Mesodermal cell (in vitro differentiated cells): ENCODE measurements around the gene HLA-F.

Source experiments
- H3K27ac ChIP-seq: 2 replicates; pipeline ENCODE4 v1.7.0; 2013; ENCODE audit warnings: mild to moderate bottlenecking, low read depth, low read length, moderate library complexity; ENCODE audit not compliant: severe bottlenecking
- H3K36me3 ChIP-seq: 2 replicates; pipeline ENCODE4 v1.7.1; 2013; ENCODE audit warnings: mild to moderate bottlenecking, low read length, moderate library complexity; ENCODE audit not compliant: control insufficient read depth, insufficient read depth
- H3K4me1 ChIP-seq: one replicate; pipeline ENCODE4 v1.7.1; 2013; ENCODE audit warnings: mild to moderate bottlenecking, low read length; ENCODE audit not compliant: insufficient read depth, control insufficient read depth, poor library complexity, severe bottlenecking
- H3K4me3 ChIP-seq: 2 replicates; pipeline ENCODE4 v1.7.0; 2013; ENCODE audit warnings: low read length, control low read depth, mild to moderate bottlenecking; ENCODE audit not compliant: insufficient read depth, poor library complexity, severe bottlenecking; ENCODE audit errors: extremely low read depth
- H3K9me3 ChIP-seq: 2 replicates; pipeline ENCODE4 v1.7.1; 2013; ENCODE audit warnings: mild to moderate bottlenecking, low read length, moderate library complexity; ENCODE audit not compliant: control insufficient read depth
- WGBS, 2 experiments: methylation state at CpG; one replicate each; pipeline ENCODE4 v1.1.5; 2013; ENCODE audit warnings: missing lambda C conversion rate in 2 of 2; ENCODE audit not compliant: insufficient coverage in 2 of 2; 5-methylcytosine and 5-hydroxymethylcytosine counted together

Gene HLA-F

DNA sequence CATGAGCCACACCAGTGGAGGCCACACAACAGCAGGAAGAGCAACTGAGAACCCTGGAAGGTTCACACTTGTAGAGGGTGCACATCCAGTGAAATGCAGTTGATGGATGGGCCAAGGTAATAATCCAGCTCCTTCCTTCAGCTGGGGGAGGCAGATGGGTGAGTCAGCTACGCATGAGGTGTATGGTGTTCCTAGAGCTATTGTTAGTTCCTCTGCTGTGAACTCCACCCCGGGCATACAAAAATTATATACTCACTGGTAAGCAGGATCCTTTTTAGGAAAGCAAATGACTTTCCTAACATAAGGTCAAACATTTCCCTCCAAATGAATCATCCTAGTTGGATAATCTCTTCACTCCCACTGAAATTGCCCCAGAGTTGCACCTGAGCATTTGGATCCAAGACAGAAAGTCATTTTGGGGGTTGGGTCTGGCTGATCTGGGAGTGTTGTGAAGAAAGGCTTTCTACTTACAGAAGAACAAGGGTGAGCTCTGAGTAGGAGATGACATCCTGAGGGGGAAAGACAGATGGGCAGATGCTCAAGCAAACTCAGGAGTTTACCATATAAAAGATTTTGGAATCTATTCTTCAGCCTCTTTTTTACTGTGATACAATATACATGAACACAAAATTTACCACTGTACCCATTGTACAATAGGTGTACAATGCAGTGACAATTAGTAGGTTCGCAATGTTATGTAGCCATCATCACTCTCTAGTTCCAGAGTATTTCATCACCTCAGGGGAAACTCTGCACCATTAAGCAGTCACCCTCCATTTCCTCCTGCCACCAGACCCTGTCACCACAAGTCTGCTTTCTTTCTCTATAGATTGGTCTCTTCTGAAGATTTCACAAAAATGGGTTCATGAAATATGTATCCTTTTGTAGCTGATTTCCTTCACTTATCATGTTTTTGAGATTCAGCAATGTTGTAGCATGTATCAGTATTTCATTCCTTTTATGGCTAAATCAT is 11.1 kb downstream of the HLA-F start:
- Histone ChIP-seq H3K27ac (no peak overlapping the region), H3K36me3 (no peaks in the 10 kb centered on the region), H3K4me3 (no peak overlapping the region), H3K9me3 (no peaks in the 10 kb centered on the region), H3K4me1 (no peaks in the 10 kb centered on the region)
- WGBS, 2 experiments, result 67% methylated on average over 1 of the region's 3 CpGs; no CpG with 5 or more reads in 1 of the 2 experiments

DNA sequence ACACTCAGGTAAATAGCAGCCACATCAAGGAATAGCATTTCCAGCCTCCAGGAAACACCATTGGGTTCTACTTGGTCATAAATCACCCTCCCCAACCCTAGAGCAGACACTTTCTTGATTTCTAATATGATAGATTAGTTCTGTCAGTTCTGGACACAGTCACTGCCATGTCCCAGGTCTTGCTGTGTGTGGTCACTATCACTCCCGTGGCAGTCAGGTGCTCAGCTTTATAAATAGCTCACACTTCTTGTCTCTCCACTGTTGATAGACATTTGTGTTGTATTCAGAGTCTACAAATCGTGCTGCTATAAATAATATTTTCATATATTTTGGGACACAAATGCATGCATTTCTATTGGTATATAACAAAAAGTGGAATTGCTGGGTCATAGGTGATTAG is 13.3 kb downstream of the HLA-F start:
- Histone ChIP-seq H3K4me3 (no peak overlapping the region), H3K4me1 (no peaks in the 10 kb centered on the region), H3K27ac (no peak overlapping the region), H3K9me3 (no peaks in the 10 kb centered on the region), H3K36me3 (no peaks in the 10 kb centered on the region)
- no CpG with 5 or more reads among the region's 2 CpGs for WGBS, 2 experiments

DNA sequence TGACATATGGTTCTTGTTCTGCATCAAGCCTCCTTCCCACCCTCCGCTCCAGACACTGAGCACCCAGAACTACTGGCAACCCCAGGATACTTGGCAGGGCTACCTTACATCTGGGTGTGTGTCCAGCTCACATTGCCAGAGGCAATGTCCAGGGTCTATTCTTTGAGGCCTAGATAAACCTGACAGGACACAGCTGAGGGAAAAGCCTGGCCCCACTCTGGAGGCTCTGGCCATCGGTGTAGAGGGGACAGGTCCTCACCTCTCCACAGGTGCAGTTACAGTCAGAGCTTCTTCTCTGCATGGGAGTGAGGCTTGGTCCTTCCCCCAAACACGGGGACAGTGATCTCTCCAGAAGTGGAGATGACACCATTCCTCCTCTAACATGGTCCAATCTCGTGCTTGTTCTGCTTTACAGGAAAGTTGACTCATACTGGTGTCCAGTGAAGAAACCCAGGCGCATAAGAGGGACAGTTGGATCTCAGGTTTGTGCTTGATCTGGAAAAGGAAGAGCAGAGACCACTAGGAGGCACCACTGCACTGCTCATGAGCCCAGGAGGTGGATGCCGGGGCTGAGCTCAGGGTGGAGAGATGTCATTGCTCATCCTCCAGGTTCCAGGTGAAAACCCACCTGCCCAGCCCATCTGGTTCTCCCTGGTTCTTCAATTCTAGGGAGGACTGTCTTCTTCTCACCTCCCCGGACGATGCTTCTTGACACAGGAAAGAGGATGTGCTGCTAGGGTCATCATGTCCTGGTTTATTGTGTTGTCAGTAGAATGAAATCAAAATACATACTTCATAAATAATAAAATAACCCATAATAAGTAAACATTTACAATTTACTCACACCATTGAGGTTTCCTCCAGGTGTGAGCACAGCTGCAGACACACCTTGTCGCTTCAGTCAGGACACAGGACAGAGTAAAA is 14.7 kb downstream of the HLA-F start:
- Histone ChIP-seq H3K4me3 (no peak overlapping the region), H3K9me3 (no peaks in the 10 kb centered on the region), H3K27ac (no peak overlapping the region), H3K36me3 (no peaks in the 10 kb centered on the region), H3K4me1 (no peaks in the 10 kb centered on the region)
- 41 to 46% methylated on average over 4 to 7 of the region's 9 CpGs for WGBS, 2 experiments

DNA sequence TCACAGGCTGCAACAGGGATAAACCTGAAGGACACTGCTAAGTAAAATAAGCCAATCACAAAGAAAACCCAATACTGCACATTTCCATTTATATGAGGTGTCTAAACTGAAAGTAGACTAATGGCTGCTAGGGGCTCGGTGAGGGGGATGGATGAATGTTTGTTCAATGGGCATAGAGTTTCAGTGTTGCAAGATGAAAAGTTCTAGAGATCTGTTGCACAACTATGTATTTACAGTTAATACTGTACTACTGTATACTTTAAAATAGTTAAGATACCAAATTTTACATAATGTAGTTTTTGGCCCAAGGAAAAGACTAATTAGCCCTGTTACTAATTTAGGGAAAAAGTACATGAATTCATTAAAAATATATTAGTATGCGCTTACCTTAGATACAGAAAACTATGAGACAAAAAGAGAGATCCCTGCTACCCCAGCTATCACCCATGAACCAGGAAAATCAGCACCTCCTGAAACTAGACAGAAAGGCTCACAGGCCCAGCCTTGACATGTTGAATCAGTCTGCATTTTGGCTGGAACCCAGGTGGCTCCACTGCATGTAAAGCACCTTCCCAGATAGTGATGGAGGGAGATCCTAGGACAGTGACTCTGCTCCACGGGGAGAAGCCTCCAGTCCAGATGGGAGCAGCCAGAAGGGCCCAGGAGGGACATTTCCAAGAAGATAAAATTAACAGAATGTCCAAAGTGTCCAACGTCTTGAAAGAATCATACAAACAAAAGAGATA is 16.1 kb downstream of the HLA-F start:
- WGBS, 2 experiments, result 40% methylated on average over 1 of the region's 4 CpGs; no CpG with 5 or more reads in 1 of the 2 experiments
- H3K27ac ChIP-seq, result no peak overlapping the region
- H3K4me1 ChIP-seq, result no peaks in the 10 kb centered on the region
- no peaks in the 10 kb centered on the region for H3K36me3 ChIP-seq
- H3K9me3 ChIP-seq, result no peaks in the 10 kb centered on the region
- no peak overlapping the region for H3K4me3 ChIP-seq

DNA sequence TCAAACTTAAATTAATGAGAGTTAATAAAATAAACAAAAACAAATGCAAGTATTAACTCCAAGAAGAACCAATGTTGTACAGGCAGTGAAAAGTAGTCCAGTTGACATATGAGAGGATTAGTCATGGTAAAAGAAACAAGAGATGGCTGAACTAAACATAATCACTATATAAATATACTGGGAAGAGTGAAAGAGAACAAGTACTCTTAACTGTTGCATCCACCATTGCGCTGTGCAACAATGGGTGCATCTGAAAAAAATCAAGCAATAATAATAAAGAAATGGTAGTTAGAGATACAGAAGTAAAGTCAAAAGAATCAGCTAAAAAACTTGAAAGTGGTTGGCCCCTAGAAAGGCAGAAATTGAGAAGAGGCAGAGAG is 16.6 kb downstream of the HLA-F start:
- H3K36me3 ChIP-seq, result no peaks in the 10 kb centered on the region
- no peak overlapping the region for H3K4me3 ChIP-seq
- no peaks in the 10 kb centered on the region for H3K9me3 ChIP-seq
- no CpG with 5 or more reads among the region's 1 CpG for WGBS, 2 experiments
- H3K4me1 ChIP-seq, result no peaks in the 10 kb centered on the region
- no peak overlapping the region for H3K27ac ChIP-seq

DNA sequence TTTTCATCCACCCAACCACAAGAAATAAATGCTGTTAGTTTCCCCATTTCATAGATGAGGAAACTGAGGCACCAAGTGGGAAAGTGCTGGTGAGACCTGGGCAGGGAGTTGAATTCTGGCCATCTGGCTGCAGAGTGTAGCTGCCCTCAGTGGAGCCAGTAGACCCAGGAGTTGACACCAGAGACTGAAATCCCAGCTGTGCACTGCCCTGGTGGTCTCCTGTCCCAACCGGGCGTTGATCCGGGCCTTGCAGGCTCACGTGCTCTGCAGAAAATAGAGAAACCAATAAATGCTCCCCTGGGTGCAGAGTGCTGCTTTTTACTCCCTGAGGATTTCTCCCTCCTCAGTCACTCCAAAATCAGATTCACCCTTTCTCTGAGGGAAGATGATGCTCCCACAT is 18.4 kb downstream of the HLA-F start:
- Histone ChIP-seq H3K36me3 (no peaks in the 10 kb centered on the region), H3K9me3 (no peaks in the 10 kb centered on the region), H3K4me3 (no peak overlapping the region), H3K4me1 (no peaks in the 10 kb centered on the region), H3K27ac (no peak overlapping the region)
- 92 to 93% methylated on average over 3 to 4 of the region's 4 CpGs for WGBS, 2 experiments

DNA sequence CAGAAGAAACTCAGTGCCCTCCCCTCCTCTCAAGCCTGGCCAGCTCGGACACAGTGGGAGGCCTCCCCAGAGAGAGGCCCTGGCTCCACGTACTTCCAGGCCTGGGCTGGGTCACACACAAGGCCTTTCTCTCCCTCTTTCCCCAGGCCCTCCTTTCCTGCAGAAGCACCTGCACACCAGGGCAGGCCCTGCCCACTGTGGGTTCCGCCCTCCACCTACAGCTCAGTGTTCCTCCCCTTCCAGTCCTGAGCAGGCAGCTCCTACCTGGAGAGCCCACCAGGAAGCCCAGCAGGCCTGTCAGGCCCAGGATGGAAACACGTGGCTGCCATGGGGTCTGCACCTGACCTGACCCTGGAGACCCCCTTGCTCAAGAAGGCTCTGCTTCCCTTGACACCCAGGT is 18.9 kb downstream of the HLA-F start:
- no peaks in the 10 kb centered on the region for H3K9me3 ChIP-seq
- H3K4me1 ChIP-seq, result no peaks in the 10 kb centered on the region
- WGBS, 2 experiments, result 67 to 80% methylated on average over 2 of the region's 4 CpGs

DNA sequence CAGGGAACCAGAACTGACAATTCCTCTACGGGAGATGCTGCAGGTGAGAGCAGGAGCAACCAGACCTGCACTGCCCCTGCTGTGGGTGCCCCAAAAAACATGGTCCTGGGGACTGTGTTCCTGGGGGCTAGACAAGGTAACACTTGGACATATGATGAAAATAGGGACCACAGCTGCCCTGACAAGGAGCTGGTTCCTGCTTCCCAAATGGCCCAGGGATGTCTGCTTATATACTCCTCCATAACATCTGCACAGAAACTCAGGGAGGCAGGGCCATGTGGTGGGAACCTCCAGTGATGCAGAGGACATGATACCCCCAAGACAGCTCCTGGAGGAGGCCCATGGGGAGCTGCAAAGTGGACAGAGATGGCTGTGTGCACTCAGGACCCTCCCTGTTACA is 19.8 kb downstream of the HLA-F start:
- H3K9me3 ChIP-seq, result no peaks in the 10 kb centered on the region
- no peaks in the 10 kb centered on the region for H3K4me1 ChIP-seq
- H3K27ac ChIP-seq, result no peak overlapping the region
- no peak overlapping the region for H3K4me3 ChIP-seq
- 86% methylated on average over 1 of the region's 1 CpG; no CpG with 5 or more reads in 1 of the 2 experiments for WGBS, 2 experiments
- no peaks in the 10 kb centered on the region for H3K36me3 ChIP-seq

More for the DNA sequence above, 18.9 kb downstream of the HLA-F start:
- Histone ChIP-seq H3K27ac (no peak overlapping the region), H3K36me3 (no peaks in the 10 kb centered on the region), H3K4me3 (no peak overlapping the region)

DNA sequence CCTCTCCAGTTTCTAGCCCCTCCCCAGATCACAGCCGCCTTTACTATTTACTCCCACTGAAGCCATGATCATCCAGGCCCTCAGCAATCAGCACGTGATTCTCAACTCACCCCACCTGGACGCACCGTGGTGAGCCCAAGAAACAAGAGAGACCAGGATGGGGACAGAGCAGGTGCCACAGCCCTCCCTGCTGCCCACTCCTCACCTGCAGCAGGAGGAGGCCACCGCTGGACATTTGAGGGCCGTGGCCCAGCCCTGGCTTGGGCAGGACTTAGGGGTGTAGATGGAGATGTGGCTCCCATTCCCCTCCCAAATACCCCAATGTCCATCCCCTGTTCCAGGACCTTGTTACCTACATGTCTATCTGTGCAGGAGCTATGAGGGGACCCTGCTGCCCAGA is 20.3 kb downstream of the HLA-F start:
- no peaks in the 10 kb centered on the region for H3K36me3 ChIP-seq
- no peaks in the 10 kb centered on the region for H3K9me3 ChIP-seq
- H3K4me1 ChIP-seq, result no peaks in the 10 kb centered on the region
- no peak overlapping the region for H3K4me3 ChIP-seq
- no peak overlapping the region for H3K27ac ChIP-seq
- 100% methylated on average over 1 to 3 of the region's 6 CpGs for WGBS, 2 experiments

DNA sequence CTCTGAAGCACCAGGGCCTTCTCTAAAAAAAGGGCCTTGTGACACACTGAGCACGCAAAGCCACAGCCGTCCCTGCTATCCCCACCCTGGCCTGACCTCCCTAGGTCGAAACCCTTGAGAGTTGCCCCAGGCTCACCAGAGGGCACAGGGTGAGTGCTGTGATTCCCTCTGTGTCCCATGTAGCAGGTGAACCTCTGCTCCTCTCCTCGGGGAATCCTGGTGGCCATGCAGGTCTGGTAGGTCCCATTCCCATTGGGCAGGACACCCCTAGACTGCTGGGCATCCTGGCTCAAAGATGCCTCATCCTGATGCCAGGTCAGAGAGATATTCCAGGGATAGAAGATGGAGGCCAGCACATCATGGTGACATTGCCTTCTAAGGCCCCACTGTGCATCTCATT is 20.9 kb downstream of the HLA-F start:
- Histone ChIP-seq H3K4me3 (no peak overlapping the region), H3K9me3 (no peaks in the 10 kb centered on the region), H3K27ac (no peak overlapping the region), H3K36me3 (no peaks in the 10 kb centered on the region), H3K4me1 (no peaks in the 10 kb centered on the region)
- WGBS, 2 experiments, result 92 to 94% methylated on average over 2 to 4 of the region's 4 CpGs
